MCF 10A (cell line): ENCODE measurements around the gene MAP3K2. TPM values are rescaled to one million over a fixed set of nuclear protein-coding genes. Genes with fewer than 3 reads are reported as not detected.

Experiments
- BruUV-seq: library from RNA; stranded (reverse); fragments of 400-500 nt; replicated peaks from 2 replicates; lab custom pipeline; 2021; lab: Mats Ljungman, UMichigan
- CTCF ChIA-PET: fragments of 300-600 bp; sonication (Branson Sonifier 250); formaldehyde crosslinking; extraction: SDS; loops from one replicate; lab custom pipeline; 2021; ENCODE audit warnings: antibody characterized with exemption, inconsistent platforms; lab: Yijun Ruan, JAX
- POLR2A ChIA-PET: fragments of 300-600, 350-650 bp; sonication (Branson Sonifier 250); formaldehyde crosslinking; extraction: SDS; loops from one replicate; lab custom pipeline; 2020; ENCODE audit warnings: antibody characterized with exemption, inconsistent platforms; lab: Yijun Ruan, JAX
- DNase-seq: peaks from one replicate; pipeline ENCODE4 v3.0.0-alpha.2; 2018; ENCODE audit not compliant: unreplicated experiment
- H3K27ac Mint-ChIP-seq: one replicate; pipeline ENCODE4 v1.8.0; 2022; ENCODE audit warnings: mild to moderate bottlenecking, low read depth, mixed read lengths; ENCODE audit not compliant: unreplicated experiment
- H3K27me3 Mint-ChIP-seq: one replicate; pipeline ENCODE4 v1.8.0; 2022; ENCODE audit warnings: mixed read lengths; ENCODE audit not compliant: insufficient read depth, unreplicated experiment
- H3K36me3 Mint-ChIP-seq: one replicate; pipeline ENCODE4 v1.8.0; 2022; ENCODE audit warnings: mild to moderate bottlenecking, moderate library complexity, mixed read lengths; ENCODE audit not compliant: insufficient read depth, unreplicated experiment
- H3K4me1 Mint-ChIP-seq: one replicate; pipeline ENCODE4 v1.8.0; 2022; ENCODE audit warnings: mixed read lengths; ENCODE audit not compliant: insufficient read depth, unreplicated experiment
- H3K4me3 Mint-ChIP-seq: one replicate; pipeline ENCODE4 v1.8.0; 2022; ENCODE audit warnings: mild to moderate bottlenecking, moderate library complexity, mixed read lengths; ENCODE audit not compliant: unreplicated experiment
- H3K9me3 Mint-ChIP-seq: one replicate; pipeline ENCODE4 v1.8.0; 2022; ENCODE audit warnings: mixed read lengths; ENCODE audit not compliant: unreplicated experiment
- CTCF ChIP-seq: fragments of 200-600 bp; IDR thresholded peaks from one replicate; pipeline ENCODE4 v1.8.0; 2022; ENCODE audit warnings: antibody characterized with exemption, mild to moderate bottlenecking; ENCODE audit not compliant: unreplicated experiment
- intact Hi-C: fragments of 100-400 bp; cut with micrococcal nuclease; formaldehyde crosslinking; loops from 2 replicates; pipeline ENCODE4 v1.14.1; 2022
- total RNA-seq: library from RNA; stranded (reverse); gene quantifications from 2 replicates; pipeline ENCODE4 v1.2.3, GENCODE V29; 2022

MAP3K2 gene
- total RNA-seq, 1 experiment from 2014 or later = 62.9 TPM

- CTCF ChIA-PET = interaction anchor here (0.8 to 1.5 kb wide), 2 partner anchors 17 to 54 kb away, joined by 4 read pairs; no protein-coding TSS in a partner anchor
- no TSS peak for BruUV-seq
- Mint-ChIP-seq H3K9me3 (no peaks in the 10 kb centered on the region), H3K4me3 (no peak overlapping the region), H3K36me3 (no peaks in the 10 kb centered on the region), H3K27me3 (peaks cover 25% of the 10 kb centered on the region), H3K27ac (no peak overlapping the region), H3K4me1 (peaks cover 6% of the 10 kb centered on the region)
- no peak for DNase-seq
- intact Hi-C loops = no loop called here
- POLR2A ChIA-PET = no interaction called here
- TF ChIP-seq CTCF = no peak
Measured at GRCh38 chr2:127425540-127426490, 38.0 kb upstream of the MAP3K2 start.

GRCh38 chr2:127424598-127425520 lies 37.1 kb upstream of the MAP3K2 start:
- H3K4me3 Mint-ChIP-seq = no peak overlapping the region
- ChIA-PET CTCF (interaction anchor here (0.8 to 1.5 kb wide), 2 partner anchors 16 to 55 kb away, joined by 4 read pairs; no protein-coding TSS in a partner anchor), POLR2A (no interaction called here)
- H3K27ac Mint-ChIP-seq = no peak overlapping the region
- no peaks in the 10 kb centered on the region for H3K9me3 Mint-ChIP-seq
- peaks cover 25% of the 10 kb centered on the region for H3K27me3 Mint-ChIP-seq
- peaks cover 6% of the 10 kb centered on the region for H3K4me1 Mint-ChIP-seq
- DNase-seq = no peak
- intact Hi-C loops = no loop called here
- no TSS peak for BruUV-seq
- no peaks in the 10 kb centered on the region for H3K36me3 Mint-ChIP-seq
- no peak for TF ChIP-seq CTCF

- H3K9me3 Mint-ChIP-seq = no peaks in the 10 kb centered on the region
- CTCF ChIA-PET = interaction anchor here (1.5 kb wide), 1 partner anchor 15 kb away, joined by 4 read pairs; no protein-coding TSS in a partner anchor
- H3K27ac Mint-ChIP-seq = no peak overlapping the region
- intact Hi-C loops = no loop called here
- POLR2A ChIA-PET = interaction anchor here (1.0 kb wide), 1 partner anchor 22 kb away, joined by 3 read pairs; no protein-coding TSS in a partner anchor
- no peak for DNase-seq
- no peaks in the 10 kb centered on the region for H3K36me3 Mint-ChIP-seq
- peaks cover 6% of the 10 kb centered on the region for H3K4me1 Mint-ChIP-seq
- peaks cover 25% of the 10 kb centered on the region for H3K27me3 Mint-ChIP-seq
- TF ChIP-seq CTCF = no peak
- peak overlapping the region; percentile 38 for H3K4me3 Mint-ChIP-seq
- no TSS peak for BruUV-seq
Measured at GRCh38 chr2:127423880-127424279, 36.1 kb upstream of the MAP3K2 start.

- peaks cover 6% of the 10 kb centered on the region for H3K4me1 Mint-ChIP-seq
- POLR2A ChIA-PET = interaction anchor here (1.0 kb wide), 1 partner anchor 23 kb away, joined by 3 read pairs; no protein-coding TSS in a partner anchor
- no TSS peak for BruUV-seq
- TF ChIP-seq CTCF = no peak
- H3K36me3 Mint-ChIP-seq = no peaks in the 10 kb centered on the region
- no peak overlapping the region for H3K27ac Mint-ChIP-seq
- no peak for DNase-seq
- H3K9me3 Mint-ChIP-seq = no peaks in the 10 kb centered on the region
- CTCF ChIA-PET = no interaction called here
- peaks cover 25% of the 10 kb centered on the region for H3K27me3 Mint-ChIP-seq
- H3K4me3 Mint-ChIP-seq = peak overlapping the region; percentile 38
- intact Hi-C loops = no loop called here
Measured at GRCh38 chr2:127423478-127423843, 35.7 kb upstream of the MAP3K2 start.
